H9 (cell line): ENCODE measurements around the gene DPM2. TPM values are rescaled to one million over a fixed set of nuclear protein-coding genes. Genes with fewer than 3 reads are reported as not detected.

ENCODE experiments used
- DNase-seq: peaks from one replicate; pipeline ENCODE4 v3.0.0-alpha.2; 2017
- H2AFZ ChIP-seq: one replicate; pipeline ENCODE4 v1.6.1; 2013; ENCODE audit warnings: mild to moderate bottlenecking, low read length, control low read depth, moderate library complexity
- H2AK5ac ChIP-seq: 2 replicates; pipeline ENCODE4 v1.6.1; 2013; ENCODE audit warnings: low read length, control low read depth, mixed read lengths; ENCODE audit not compliant: insufficient read length
- H2BK120ac ChIP-seq: one replicate; pipeline ENCODE4 v1.6.1; 2013; ENCODE audit warnings: low read depth, mild to moderate bottlenecking, low read length, control low read depth, inconsistent platforms; ENCODE audit not compliant: poor library complexity, severe bottlenecking
- H2BK12ac ChIP-seq: 2 replicates; pipeline ENCODE4 v1.6.1; 2013; ENCODE audit warnings: low read length, control low read depth, mixed read lengths, low read depth; ENCODE audit not compliant: insufficient read length
- H2BK15ac ChIP-seq: 2 replicates; pipeline ENCODE4 v1.6.1; 2013; ENCODE audit warnings: low read depth, low read length, control low read depth
- H2BK20ac ChIP-seq: one replicate; pipeline ENCODE4 v1.6.1; 2013; ENCODE audit warnings: low read depth, mild to moderate bottlenecking, low read length, control low read depth, inconsistent platforms; ENCODE audit not compliant: poor library complexity, severe bottlenecking
- H2BK5ac ChIP-seq: 2 replicates; pipeline ENCODE4 v1.6.1; 2013; ENCODE audit warnings: low read length, control low read depth, mixed read lengths; ENCODE audit not compliant: insufficient read length
- H3K14ac ChIP-seq: 2 replicates; pipeline ENCODE4 v1.6.1; 2013; ENCODE audit warnings: low read length, control low read depth; ENCODE audit not compliant: insufficient read depth
- H3K18ac ChIP-seq: 2 replicates; pipeline ENCODE4 v1.6.1; 2013; ENCODE audit warnings: low read depth, mild to moderate bottlenecking, mixed read lengths, low read length, control low read depth; ENCODE audit not compliant: insufficient read length
- H3K23ac ChIP-seq: 2 replicates; pipeline ENCODE4 v1.6.1; 2013; ENCODE audit warnings: low read length, control low read depth, mixed read lengths, low read depth; ENCODE audit not compliant: insufficient read length
- H3K23me2 ChIP-seq: 2 replicates; pipeline ENCODE4 v1.6.1; 2013; ENCODE audit warnings: low read depth, mild to moderate bottlenecking, mixed read lengths, low read length, control low read depth; ENCODE audit not compliant: insufficient read length, poor library complexity, severe bottlenecking
- H3K27ac ChIP-seq: 2 replicates; pipeline ENCODE4 v1.5.1; 2013; ENCODE audit warnings: low read length, control low read depth, mixed read lengths, low read depth; ENCODE audit not compliant: insufficient read length
- H3K27me3 ChIP-seq: 2 replicates; pipeline ENCODE4 v1.6.1; 2013; ENCODE audit warnings: low read length, control low read depth, inconsistent platforms; ENCODE audit not compliant: insufficient read depth
- H3K4ac ChIP-seq: 2 replicates; pipeline ENCODE4 v1.6.1; 2013; ENCODE audit warnings: low read depth, mild to moderate bottlenecking, control low read depth, inconsistent platforms, low read length, moderate library complexity
- H3K4me1 ChIP-seq: 2 replicates; pipeline ENCODE4 v1.6.1; 2013; ENCODE audit warnings: low read length, control low read depth, inconsistent platforms; ENCODE audit not compliant: insufficient read depth
- H3K4me2 ChIP-seq: 2 replicates; pipeline ENCODE4 v1.6.1; 2013; ENCODE audit warnings: low read length, control low read depth, mixed read lengths; ENCODE audit not compliant: insufficient read length, insufficient read depth
- H3K56ac ChIP-seq: 2 replicates; pipeline ENCODE4 v1.6.1; 2013; ENCODE audit warnings: low read depth, mild to moderate bottlenecking, mixed read lengths, low read length, control low read depth; ENCODE audit not compliant: insufficient read length
- H3K79me1 ChIP-seq: 2 replicates; pipeline ENCODE4 v1.6.1; 2013; ENCODE audit warnings: low read depth, mild to moderate bottlenecking, moderate library complexity, low read length, control low read depth, inconsistent platforms; ENCODE audit not compliant: insufficient read depth, poor library complexity, severe bottlenecking
- H3K79me2 ChIP-seq: 2 replicates; pipeline ENCODE4 v1.6.1; 2013; ENCODE audit warnings: low read length, control low read depth, inconsistent platforms; ENCODE audit not compliant: insufficient read depth
- H3K9ac ChIP-seq: 2 replicates; pipeline ENCODE4 v1.6.1; 2013; ENCODE audit warnings: low read length, control low read depth, mixed read lengths; ENCODE audit not compliant: insufficient read length; ENCODE audit errors: extremely low read depth
- H3K9me3 ChIP-seq: one replicate; pipeline ENCODE4 v1.6.1; 2013; ENCODE audit warnings: low read depth, low read length, inconsistent platforms; ENCODE audit not compliant: control insufficient read depth
- H3T11ph ChIP-seq: one replicate; pipeline ENCODE4 v1.6.1; 2013; ENCODE audit warnings: mild to moderate bottlenecking, low read length, control low read depth, inconsistent platforms
- H4K20me1 ChIP-seq: one replicate; pipeline ENCODE4 v1.6.1; 2013; ENCODE audit not compliant: control insufficient read depth, insufficient read length, insufficient read depth
- H4K5ac ChIP-seq: 2 replicates; pipeline ENCODE4 v1.6.1; 2013; ENCODE audit warnings: low read depth, mild to moderate bottlenecking, mixed read lengths, low read length, control low read depth; ENCODE audit not compliant: insufficient read length
- H4K8ac ChIP-seq: replicated peaks from 2 replicates; pipeline ENCODE4 v1.6.1; 2013; ENCODE audit warnings: low read length, control low read depth, mixed read lengths, low read depth; ENCODE audit not compliant: insufficient read length
- H4K91ac ChIP-seq: 2 replicates; pipeline ENCODE4 v1.6.1; 2013; ENCODE audit warnings: low read depth, mild to moderate bottlenecking, moderate library complexity, mixed read lengths, low read length, control low read depth; ENCODE audit not compliant: insufficient read length
- H3K27ac Mint-ChIP-seq, 3 experiments: 2 replicates in 2 of 3; 3 replicates in 1 of 3; pipeline ENCODE4 v1.8.0; 2020 to 2021; ENCODE audit warnings: mixed read lengths in 3 of 3, mild to moderate bottlenecking in 1 of 3, moderate library complexity in 1 of 3
- H3K27me3 Mint-ChIP-seq: 2 replicates; pipeline ENCODE4 v1.8.0; 2021; ENCODE audit warnings: low read depth, mild to moderate bottlenecking, moderate library complexity, mixed read lengths
- H3K36me3 Mint-ChIP-seq, 3 experiments: 2 replicates in 2 of 3; 3 replicates in 1 of 3; pipeline ENCODE4 v1.8.0; 2020 to 2021; ENCODE audit warnings: low read depth in 3 of 3, mixed read lengths in 3 of 3; ENCODE audit not compliant: insufficient read depth in 1 of 3
- H3K4me1 Mint-ChIP-seq, 2 experiments: 2 replicates each; pipeline ENCODE4 v1.8.0; 2020; ENCODE audit warnings: mixed read lengths in 2 of 2
- H3K4me3 Mint-ChIP-seq, 2 experiments: 2 replicates in 1 of 2; 3 replicates in 1 of 2; pipeline ENCODE4 v1.8.0; 2020 to 2021; ENCODE audit warnings: mild to moderate bottlenecking in 2 of 2, mixed read lengths in 2 of 2, moderate library complexity in 1 of 2
- H3K9me3 Mint-ChIP-seq, 2 experiments: 2 replicates in 1 of 2; 3 replicates in 1 of 2; pipeline ENCODE4 v1.8.0; 2020; ENCODE audit warnings: mild to moderate bottlenecking in 2 of 2, mixed read lengths in 2 of 2, moderate library complexity in 1 of 2
- WGBS: extraction: QIAGEN DNeasy Blood & Tissue Kit; methylation state at CpG from one replicate; pipeline ENCODE4 v1.1.7; 2013; ENCODE audit warnings: missing lambda C conversion rate, low lambda C conversion rate, mixed read lengths; ENCODE audit not compliant: insufficient read length; ENCODE audit errors: extremely low coverage; 5-methylcytosine and 5-hydroxymethylcytosine counted together
- total RNA-seq: library from RNA; stranded (reverse); gene quantifications from 2 replicates; pipeline ENCODE4 v1.2.1, GENCODE V29; 2021
- TF ChIP-seq, protein P1 (sequence below): fragments of 200-600 bp; sonication (generic); conservative IDR thresholded peaks from 3 replicates; pipeline ENCODE4 v1.8.0; 2021; ENCODE audit warnings: antibody characterized with exemption, mild to moderate bottlenecking

The DPM2 gene
- total RNA-seq, 1 experiment from 2014 or later: 46.1 TPM

GRCh38 chr9:127968700-127969383 is 31.2 kb upstream of the DPM2 start:
- H3K27ac Mint-ChIP-seq: peak overlapping the region; percentile 77 to 92 (median 83); a peak in 6 of 7 replicates
- H3K36me3 Mint-ChIP-seq: peaks cover 0 to 7% (median 0%) of the 10 kb centered on the region in 3 experiments; a peak in 2 of 7 replicates
- no peak overlapping the region for H3K9ac ChIP-seq
- H3K4me1 ChIP-seq: peaks cover 5% of the 10 kb centered on the region; the same call in 1 of the 2 replicates
- H3K4me2 ChIP-seq: no peak overlapping the region
- no peaks in the 10 kb centered on the region for H3K27me3 ChIP-seq
- H3K4me3 Mint-ChIP-seq: no peak overlapping the region
- H4K5ac ChIP-seq: no peak overlapping the region
- no peak overlapping the region for H2BK5ac ChIP-seq
- TF ChIP-seq, protein P1, sequence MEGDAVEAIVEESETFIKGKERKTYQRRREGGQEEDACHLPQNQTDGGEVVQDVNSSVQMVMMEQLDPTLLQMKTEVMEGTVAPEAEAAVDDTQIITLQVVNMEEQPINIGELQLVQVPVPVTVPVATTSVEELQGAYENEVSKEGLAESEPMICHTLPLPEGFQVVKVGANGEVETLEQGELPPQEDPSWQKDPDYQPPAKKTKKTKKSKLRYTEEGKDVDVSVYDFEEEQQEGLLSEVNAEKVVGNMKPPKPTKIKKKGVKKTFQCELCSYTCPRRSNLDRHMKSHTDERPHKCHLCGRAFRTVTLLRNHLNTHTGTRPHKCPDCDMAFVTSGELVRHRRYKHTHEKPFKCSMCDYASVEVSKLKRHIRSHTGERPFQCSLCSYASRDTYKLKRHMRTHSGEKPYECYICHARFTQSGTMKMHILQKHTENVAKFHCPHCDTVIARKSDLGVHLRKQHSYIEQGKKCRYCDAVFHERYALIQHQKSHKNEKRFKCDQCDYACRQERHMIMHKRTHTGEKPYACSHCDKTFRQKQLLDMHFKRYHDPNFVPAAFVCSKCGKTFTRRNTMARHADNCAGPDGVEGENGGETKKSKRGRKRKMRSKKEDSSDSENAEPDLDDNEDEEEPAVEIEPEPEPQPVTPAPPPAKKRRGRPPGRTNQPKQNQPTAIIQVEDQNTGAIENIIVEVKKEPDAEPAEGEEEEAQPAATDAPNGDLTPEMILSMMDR: no peak
- peaks cover 2% of the 10 kb centered on the region for H4K20me1 ChIP-seq
- no peak overlapping the region for H4K8ac ChIP-seq
- H3T11ph ChIP-seq: no peak overlapping the region
- peaks cover 35% of the 10 kb centered on the region; the same call in 1 of the 2 replicates for H3K79me2 ChIP-seq
- H3K23me2 ChIP-seq: no peaks in the 10 kb centered on the region
- H3K9me3 Mint-ChIP-seq: no peaks in the 10 kb centered on the region; a peak in 1 of 5 replicates
- no peak overlapping the region for H2BK12ac ChIP-seq
- no peak overlapping the region for H2AFZ ChIP-seq
- H3K4ac ChIP-seq: no peak overlapping the region
- H3K23ac ChIP-seq: no peak overlapping the region
- H2BK15ac ChIP-seq: no peak overlapping the region
- H3K27me3 Mint-ChIP-seq: no peaks in the 10 kb centered on the region
- H3K14ac ChIP-seq: no peak overlapping the region
- no peak for DNase-seq
- peaks cover 2% of the 10 kb centered on the region for H3K79me1 ChIP-seq
- no CpG with 5 or more reads among the region's 10 CpGs for WGBS
- H2AK5ac ChIP-seq: no peak overlapping the region
- H2BK120ac ChIP-seq: no peak overlapping the region
- H3K18ac ChIP-seq: no peak overlapping the region
- H2BK20ac ChIP-seq: no peak overlapping the region
- no peak overlapping the region for H3K56ac ChIP-seq
- no peak overlapping the region for H3K27ac ChIP-seq
- H3K4me1 Mint-ChIP-seq: peaks cover 63 to 81% of the 10 kb centered on the region in 2 experiments
- H3K9me3 ChIP-seq: no peaks in the 10 kb centered on the region
- H4K91ac ChIP-seq: no peak overlapping the region
